GM18502 (cell line): ENCODE measurements around the gene DYRK2.

ENCODE experiments used
- ATAC-seq: cut with Tn5 transposase; IDR thresholded peaks from one replicate; pipeline ENCODE4 v1.9.1; 2021; ENCODE audit warnings: mild to moderate bottlenecking; ENCODE audit not compliant: unreplicated experiment, poor library complexity

Gene DYRK2

DNA sequence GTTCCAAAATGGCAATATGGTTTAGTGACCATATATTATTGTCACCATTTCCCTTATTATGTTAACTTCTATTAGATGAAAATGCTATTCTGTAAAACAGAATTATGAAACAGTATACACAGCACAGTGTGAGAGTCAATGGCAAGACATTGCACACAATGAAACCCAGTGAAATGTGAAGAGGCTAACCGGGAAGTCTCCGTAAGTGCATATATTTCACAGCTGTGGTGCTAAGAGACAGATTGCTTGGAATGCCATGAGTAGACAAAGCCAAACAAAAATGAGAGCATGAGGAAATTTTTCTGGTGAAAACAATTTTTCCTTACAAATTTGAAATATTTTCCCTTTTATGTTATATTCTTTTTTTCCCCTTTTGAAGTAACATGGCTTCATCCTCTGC is 49.4 kb downstream of the DYRK2 start:
- ATAC-seq: no peak

- peak; percentile 93 for ATAC-seq
These were observed 50.4 kb downstream of the DYRK2 start for GRCh38 chr12:67698672-67699581.

DNA sequence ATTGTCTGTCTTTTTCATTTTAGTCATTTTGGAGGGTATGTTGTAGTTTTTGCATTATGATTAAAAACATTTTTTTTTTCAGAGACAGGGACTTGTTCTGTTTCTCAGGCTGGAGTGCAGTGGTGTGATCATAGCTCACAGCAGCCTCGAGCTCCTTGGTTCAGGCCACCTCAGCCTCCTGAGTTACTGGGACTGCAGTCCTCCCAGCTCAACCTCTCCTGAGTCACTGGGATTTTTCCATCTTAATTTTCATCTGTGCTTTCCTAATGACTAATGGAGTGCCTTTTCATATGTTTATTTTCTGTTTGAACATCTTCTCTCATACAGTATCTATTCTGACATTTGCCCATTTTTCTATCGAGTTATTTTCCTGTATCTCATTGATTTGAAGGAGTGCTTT is 52.6 kb downstream of the DYRK2 start:
- ATAC-seq: no peak

- no peak for ATAC-seq
These were observed 53.6 kb downstream of the DYRK2 start for GRCh38 chr12:67702136-67702535.

DNA sequence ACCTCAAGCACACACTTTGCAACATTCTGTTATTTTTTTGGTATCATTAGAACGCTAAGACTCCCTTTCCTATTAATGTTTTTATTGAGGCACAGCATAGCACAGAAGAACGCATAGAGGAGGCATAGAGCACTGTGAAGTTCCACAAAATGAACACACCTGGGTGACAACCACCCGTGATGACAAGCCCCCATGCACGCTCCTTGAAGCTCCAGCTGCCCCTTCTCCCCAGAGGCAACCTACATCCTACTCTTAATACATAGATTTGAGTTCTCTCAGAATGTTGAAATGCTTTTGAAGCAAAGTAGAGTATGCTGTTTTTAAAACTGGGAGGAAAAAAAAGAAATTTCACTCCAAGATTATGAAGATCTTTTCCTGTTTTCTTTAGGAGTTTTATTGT is 55.5 kb downstream of the DYRK2 start:
- no peak for ATAC-seq

- ATAC-seq: no peak
These were observed 57.1 kb downstream of the DYRK2 start for GRCh38 chr12:67705394-67706370.

DNA sequence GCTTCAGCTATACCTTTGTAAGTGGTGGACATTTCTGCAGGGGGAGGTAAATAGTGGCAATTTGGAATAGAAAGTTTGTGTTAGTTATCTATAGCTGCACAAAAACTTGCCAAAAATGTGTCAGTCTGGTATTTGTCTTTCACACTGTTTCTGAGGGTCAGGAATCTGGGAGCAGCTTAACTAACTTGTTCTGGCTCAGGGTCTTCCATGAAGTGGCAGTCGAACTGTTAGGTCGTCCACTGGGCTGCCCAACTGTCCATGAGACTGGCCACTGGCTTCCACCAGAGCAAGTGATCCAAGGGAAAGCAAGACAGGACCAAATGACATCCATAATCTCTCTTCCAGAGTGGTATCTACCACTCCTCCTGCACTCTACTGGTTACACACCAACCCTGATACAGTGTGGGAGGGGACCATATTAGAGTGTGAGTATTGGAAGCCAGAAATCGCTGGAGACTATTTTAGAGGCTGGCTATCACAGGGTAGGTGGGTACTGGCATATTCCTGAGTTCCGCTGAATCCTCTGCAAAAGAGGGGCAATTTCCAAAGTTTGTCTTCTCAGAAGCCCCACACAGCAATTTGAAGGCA is 60.9 kb downstream of the DYRK2 start:
- no peak for ATAC-seq

GRCh38 chr12:67710582-67710981 is 62.0 kb downstream of the DYRK2 start:
- peak; percentile 96 for ATAC-seq

GRCh38 chr12:67712011-67712410 is 63.5 kb downstream of the DYRK2 start:
- ATAC-seq: no peak

DNA sequence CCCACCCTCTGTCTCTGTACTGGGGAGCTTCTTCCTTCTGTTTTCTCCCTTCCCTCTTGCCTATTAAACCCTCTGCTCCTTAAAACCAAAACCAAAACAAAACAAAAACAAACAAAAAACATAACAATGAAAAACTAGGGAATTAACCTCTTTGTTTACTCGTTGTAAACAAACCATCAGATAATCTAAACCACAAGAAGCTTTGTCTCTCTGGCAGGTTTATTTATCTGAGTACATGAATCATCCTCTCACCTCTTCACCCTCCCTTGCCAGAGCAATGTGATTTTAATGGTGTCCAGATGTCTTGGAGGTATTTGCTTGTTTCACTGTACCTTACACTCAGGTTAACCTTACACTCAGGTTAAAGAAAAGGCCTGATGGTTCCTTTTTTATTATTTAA is 66.1 kb downstream of the DYRK2 start:
- ATAC-seq: no peak
